A673 (cell line): ENCODE measurements around the gene APOO.

ENCODE experiments used
- CTCF ChIP-seq: fragments of 300-800, 200-600 bp; sonication (generic); conservative IDR thresholded peaks from 2 replicates; pipeline ENCODE4 v1.5.1; 2017; ENCODE audit warnings: low read depth, mild to moderate bottlenecking, antibody characterized with exemption, low read length, moderate library complexity, mixed read lengths
- EZH2 ChIP-seq: fragments of 200-600 bp; sonication (generic); IDR thresholded peaks from 2 replicates; pipeline ENCODE4 v1.6.1; 2017; ENCODE audit warnings: borderline replicate concordance, low read depth, mild to moderate bottlenecking, mixed read lengths, antibody characterized with exemption, low read length; ENCODE audit not compliant: poor library complexity, severe bottlenecking

DNA sequence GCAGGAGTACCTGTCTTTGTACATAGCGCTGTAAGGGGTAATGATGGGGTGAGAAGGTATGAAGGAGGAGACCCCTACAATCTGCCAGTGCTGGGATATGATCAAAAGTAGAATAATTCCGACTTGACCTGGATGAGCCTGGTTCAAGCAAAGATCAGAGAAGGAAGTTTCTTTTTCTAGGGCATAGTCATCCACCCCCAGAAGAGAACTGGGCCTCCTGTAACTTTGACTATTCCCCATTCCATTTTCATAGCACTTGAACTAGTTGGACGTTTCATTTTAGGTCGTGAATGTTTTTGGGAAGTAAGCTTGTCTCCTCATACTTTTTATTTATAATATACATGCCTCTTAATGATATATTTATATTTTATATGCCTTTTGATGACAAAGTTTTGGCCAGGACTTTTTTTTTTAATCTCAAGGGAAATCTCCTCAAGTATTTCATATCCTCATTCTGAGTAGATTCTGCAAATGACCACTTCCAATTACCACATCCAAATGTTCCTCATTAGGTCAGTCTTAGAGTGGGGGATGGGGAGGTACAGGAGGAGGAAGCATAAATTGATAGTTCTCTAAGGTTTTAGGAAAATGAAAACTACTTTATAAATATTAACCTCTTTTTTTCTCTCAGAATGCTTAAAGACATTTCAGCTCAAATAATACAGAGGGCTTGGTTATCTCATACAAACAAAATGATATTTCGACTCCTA lies 3.5 kb upstream of the APOO start:
- no peak for TF ChIP-seq CTCF
- no peak for TF ChIP-seq EZH2
